Skin of body (tissue), 2 donors: ENCODE measurements around the gene CYP20A1. TPM values are rescaled to one million over a fixed set of nuclear protein-coding genes. Genes with fewer than 3 reads are reported as not detected.
A peak's percentile ranks its signal among the peaks of the same experiment; 100 is the strongest.
"Not testable (repeated sequence)": the region's sequence is repeated elsewhere in the genome, so short reads cannot be mapped to it uniquely, and the experiment has no call there.

Experiments
- DNase-seq: peaks from one replicate; lab custom pipeline; 2025; lab: John Stamatoyannopoulos, UW
- total RNA-seq: library from RNA; depleted of rRNA; stranded (reverse); fragments of >200 nt; gene quantifications from one replicate; pipeline ENCODE4 v1.2.3, GENCODE V29; 2014

Gene CYP20A1
- total RNA-seq, 1 donor from 2014 or later, result 26.2 TPM

DNA sequence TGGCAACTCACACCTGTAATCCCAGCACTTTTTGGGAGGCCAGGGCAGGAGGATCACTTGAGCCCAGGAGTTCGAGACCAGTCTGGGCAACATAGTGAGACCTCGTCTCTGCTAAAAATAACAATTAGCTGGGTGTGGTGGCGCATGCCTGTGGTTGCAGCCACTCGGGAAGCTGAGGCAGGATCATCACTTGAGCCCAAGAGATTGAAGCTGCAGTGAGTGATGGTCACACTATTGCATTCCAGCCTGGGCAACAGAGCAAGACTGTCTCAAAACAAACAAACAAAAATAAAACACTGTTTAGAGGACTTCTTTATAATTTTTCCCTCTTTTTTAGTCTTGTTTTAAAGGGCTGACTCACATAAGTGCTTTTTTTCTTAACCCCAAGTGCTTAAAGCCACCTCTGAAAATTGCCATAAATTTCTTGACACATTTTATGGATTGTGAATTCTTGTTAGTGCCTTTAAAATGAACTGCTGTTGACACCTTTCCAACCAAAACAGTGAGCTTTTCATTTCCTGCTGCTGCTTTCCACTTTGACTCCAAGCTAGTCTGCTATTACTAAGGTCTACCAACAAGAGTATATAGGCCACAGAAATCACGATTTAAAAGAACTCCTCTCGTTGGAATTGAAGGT is 41.7 kb downstream of the CYP20A1 start:
- no peak for DNase-seq

DNA sequence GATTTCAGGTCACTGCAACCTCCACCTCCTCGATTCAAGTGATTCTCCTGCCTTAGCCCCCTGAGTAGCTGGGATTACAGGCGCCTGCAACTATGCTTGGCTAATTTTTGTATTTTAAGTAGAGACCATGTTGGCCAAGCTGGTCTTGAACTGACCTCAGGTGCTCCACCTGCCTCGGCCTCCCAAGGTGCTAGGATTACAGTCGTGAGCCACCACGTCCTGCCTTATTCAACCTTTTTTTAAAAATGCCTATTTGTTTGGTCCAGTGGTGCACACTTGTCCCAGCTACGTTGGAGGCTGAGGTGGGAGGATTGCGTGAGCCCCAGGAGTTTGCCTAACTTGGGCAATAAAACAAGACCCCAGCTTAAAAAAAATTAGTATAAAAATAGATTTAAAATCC is 43.3 kb downstream of the CYP20A1 start:
- no peak for DNase-seq

DNA sequence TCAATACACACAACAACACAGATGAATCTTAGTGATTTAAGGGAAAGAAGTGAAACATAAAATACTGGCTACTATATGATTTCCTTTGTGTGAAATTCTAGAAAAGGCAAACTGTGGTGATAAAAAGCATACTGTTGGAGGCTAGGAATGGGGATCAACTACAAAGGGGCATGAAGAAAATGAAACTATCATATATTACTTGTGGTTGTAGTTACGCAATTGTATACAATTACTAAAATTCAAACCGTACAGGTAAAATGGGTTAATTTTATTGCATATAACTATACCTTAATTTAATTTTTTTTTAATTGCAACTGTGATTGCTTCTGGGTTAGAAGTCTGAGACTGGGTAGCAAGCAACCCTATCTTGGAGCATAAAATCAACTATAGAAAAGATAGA is 47.7 kb downstream of the CYP20A1 start:
- no peak for DNase-seq

DNA sequence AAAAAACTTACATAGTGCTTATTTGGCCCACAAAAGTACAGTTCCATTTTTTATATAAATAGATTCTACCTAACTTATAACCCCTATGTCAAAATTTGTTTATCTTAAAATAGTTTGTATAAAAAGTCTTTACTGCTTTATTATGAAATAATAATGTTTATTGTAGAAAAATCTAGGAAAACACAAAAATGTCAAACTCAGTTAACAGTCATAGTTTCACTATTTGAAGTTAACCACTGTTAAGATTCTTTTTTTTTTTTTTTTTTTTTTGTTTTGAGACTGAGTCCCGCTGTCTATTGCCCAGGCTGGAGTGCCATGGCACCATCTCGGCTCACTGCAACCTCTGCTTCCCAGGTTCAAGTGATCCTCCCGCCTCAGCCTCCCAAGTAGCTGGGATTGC is 62.8 kb downstream of the CYP20A1 start:
- DNase-seq, result no peak

DNA sequence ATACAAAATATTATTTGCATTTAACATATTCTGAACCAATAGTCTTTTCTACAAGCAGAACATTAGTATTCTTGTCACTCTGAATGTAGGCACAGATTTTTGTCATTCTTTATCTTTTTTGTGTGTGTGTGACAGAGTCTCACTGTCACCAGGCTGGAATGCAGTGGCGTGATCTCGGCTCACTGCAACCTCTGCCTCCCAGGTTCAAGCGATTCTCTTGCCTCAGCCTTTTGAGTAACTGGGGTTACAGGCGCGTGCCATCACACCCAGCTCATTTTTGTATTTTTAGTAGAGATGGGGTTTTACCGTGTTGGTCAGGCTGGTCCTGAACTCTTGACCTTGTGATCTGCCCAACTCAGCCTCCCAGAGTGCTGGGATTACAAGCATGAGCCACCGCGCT is 63.8 kb downstream of the CYP20A1 start:
- not testable (repeated sequence) for DNase-seq

DNA sequence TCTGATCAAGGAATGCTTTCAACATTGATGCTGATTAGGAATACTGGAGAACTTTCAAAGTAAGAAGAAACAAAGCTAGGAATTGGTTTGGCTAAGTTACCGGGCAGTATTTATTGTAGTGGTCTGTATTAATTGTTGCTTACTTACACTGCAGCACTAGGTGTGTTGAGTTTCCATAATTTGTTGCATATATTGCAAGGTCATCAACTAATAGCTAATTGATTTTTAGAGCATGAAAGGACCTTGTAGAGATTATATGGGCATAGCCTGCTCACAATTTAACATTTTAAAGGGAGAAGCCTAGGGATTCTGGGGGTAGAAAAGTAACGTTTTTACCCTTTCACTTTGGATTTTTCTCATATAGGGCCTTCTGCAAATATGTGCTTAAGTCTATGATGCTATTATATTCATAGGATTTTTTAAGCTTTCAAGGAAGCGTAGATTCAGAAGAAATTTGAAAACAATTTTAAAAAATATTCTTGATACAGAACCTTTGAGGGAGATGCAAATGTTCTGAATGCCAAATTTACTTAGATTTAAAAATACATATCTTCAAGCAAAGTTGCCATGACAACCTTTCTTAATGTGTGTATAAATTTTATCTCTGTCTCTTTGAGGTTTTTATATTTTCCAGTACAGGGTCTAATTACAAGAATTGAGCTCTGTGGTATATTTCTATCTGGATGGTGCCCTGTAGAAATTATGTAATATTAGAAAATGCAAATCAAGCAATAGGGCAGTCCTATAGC is 72.0 kb downstream of the CYP20A1 start:
- DNase-seq, result no peak

DNA sequence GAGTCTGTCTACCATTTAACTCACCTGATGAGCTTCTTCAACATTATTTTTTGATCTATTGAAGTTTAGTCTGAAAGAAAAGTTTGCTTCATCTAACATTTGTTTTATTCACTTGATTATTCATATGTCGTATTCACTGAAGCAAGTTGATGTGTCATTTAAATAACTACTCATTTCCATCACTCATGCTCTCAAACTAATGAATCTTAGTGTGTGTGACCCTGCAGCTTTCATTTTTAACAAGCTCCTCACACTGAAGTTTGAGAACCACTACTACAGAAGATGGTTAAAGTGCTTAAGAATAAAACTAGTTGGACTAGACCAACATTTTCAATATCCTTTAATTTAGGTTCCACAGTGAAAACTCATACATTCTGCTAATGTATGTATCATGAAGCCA is 87.5 kb downstream of the CYP20A1 start:
- DNase-seq, result no peak

DNA sequence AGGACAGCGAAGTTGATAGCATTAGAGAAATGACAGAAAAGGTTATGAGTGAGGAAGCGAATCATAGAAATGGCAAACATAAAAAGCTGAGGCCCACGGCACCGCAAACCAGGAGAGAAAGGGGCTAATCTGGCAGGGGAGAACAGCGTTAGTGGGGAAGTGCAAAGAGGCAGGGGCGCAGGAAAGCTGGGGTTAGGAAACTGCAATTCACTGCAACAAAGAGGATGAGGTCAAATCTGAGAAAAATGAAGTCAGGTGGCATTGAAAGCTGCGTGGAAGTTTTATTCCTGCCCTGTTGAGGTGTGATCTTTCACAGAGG is 88.7 kb downstream of the CYP20A1 start:
- no peak for DNase-seq

DNA sequence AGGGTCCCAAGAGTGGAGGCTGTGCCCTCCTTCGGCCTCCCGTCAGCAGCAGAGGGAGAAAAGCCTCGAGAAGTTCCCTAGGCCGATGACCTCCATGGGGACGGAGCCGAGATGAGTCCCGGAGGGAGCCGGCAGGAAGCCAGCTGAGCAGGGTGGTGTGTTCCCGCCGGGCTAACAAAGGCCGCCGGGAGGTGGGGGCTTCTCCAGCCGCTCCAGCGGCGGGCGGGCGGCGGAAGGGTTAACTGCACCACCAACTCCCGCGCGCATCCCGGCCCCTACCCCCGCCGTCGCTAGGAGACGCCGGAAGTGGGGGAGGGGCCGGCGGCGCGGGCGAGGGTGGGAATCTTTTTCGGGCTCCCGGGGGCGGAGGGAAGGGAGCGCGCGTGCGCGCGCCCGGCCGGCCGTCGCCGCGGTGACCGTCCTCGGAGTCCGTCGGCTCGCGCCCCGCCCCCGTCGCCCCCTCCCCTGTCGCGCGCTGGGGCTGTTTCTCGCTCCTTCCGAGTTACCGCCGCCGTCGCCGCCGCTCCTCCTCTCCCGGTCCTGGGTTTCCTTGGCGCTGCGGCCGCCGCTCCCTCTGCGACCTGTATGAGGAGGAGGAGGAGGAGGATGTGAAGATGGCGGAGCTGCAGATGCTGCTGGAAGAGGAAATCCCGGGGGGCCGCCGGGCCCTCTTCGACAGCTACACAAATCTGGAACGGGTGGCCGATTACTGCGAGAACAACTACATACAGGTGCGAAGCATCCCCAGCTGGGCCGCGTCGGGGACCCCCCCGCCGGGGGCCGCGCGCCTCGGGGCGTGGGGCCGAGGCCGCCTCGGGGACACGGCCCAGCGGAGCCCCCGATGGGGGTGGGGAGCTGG is 89.3 kb downstream of the CYP20A1 start, which contains the start of gene ABI2:
Gene ABI2 (plus strand): TSS at position 494 of the 859 bp plus-strand sequence. CDS start 121 bp downstream, at position 615.
- peak; percentile 88 for DNase-seq

DNA sequence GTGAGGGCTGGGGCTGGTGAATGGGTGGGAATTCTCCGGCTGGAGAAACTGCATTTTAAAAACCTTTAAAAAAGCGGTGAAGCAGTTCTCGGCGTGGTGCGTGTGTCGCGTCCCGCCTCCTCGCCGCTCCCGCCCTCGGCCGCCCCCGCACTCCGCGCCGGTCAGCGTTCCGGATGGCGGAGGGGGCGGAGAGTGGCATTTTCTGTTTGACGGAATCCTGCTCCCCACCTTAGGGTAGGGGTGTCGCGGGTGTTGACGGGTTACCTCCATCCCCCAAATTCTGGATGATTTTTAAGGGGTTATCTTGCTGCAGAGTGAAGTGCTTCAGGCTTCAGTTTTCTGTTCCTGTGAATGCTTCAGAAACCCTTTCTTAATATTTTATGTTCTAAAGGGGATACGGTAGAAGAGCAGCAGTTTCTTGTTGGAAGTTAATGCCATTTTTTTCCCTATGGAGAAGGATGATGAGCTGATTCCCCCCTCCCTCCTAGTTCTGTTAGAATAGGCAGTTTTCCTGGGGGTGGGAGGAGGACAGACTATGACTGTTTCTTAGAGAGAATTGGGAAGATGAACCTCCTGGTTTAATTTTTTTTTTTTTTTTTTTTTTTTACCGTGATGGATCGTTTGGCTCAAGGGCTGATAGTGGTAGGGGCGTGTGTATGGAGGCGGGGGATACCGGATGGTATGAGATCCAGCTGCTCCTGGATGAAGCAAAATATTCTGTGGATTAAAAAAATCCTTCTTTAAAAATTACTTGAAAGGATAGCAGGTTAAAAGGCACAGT is 90.1 kb downstream of the CYP20A1 start:
- no peak for DNase-seq

DNA sequence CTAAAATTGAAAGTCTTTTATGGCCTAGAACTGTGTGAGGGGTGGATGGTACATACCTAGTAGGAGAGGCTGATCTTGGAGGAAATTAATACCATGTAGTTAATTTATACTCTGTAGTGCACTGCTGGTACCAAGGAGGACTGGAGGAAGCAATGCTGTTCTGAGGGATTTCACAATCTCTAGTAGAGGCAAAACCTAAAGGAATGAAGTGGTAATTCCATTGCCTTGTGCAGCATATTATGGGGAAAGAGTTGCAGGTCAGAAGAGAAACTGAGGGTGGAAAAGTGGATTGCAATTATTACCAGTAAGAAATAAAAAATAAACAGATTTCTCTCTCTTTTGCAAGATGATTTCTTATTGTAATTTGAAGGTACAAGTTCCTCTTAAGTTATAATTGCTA is 91.6 kb downstream of the CYP20A1 start:
- no peak for DNase-seq

DNA sequence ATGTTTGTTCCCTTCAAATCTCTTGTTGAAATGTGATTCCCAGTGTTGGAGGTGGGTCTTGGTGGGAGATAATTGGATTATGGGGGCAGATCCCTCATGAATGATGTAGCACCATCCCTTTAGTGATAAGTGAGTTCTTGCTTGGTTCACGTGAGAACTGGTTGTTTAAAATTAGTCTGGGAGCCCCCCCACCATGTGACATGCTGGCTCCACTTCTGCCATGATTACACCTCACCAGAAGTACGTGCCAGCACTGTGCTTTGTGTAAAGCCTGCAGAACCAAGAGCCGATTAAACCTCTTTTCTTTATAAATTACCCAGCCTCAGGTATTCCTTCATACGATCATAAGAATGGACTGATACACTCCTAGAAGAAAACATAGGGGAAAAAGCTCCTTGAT is 99.5 kb downstream of the CYP20A1 start:
- no peak for DNase-seq

DNA sequence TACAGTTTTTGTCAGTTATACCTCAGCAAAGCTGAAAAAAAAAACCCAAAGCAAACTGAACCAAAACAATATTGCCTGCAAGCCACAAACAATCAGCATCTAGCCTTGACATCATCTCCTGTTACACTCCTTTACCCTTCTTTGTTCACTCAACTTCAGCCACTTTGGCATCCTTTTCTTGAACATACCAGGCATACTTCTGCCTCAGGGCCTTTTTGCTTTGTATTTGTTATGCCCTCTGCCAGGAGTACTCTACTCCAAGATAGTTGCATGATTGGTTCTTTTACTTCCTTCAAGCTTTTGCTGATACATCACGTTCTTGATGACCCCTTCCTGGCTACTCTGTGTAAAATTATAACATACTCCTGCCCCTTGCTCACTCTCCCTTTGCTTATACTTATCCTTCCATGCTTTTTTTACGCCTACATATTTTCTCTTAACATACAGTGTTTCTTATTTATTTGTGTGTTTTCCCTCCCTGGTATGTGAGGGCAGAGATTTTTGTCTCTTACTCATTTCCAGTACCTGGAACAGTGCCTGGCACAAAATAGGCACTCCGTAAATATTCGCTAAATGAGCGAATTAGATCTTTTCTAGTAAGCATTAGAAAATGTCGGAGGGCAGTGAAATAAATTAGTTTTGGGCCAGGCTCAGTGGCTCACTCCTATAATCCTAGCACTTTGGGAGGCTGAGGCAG is 102.1 kb downstream of the CYP20A1 start:
- DNase-seq, result no peak

DNA sequence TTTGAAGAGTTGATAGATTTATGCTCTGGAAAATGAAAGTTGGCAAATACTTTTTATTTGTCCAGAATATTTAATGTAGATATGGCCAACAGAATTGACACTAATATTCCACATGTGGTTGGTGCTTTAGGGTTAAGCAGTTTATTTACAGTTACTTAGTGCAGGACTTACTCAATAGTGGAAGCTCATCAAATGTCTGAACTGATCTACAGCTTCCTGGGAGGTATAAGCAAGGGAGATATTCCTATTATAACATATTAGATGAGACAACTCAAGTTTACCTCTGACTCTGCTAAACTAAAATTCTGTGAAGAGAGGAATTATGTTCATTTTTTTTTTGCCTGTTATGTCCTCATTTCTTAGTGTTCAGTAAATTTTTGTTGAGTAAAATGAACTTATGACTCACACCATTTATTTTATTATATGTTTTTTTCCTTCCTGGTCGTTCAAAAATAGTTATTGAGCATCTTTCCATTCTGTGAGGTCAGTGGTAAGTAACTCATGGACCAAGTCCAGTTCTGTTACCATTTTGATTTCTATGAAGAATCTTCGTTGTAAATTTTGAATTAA is 103.0 kb downstream of the CYP20A1 start:
- no peak for DNase-seq

DNA sequence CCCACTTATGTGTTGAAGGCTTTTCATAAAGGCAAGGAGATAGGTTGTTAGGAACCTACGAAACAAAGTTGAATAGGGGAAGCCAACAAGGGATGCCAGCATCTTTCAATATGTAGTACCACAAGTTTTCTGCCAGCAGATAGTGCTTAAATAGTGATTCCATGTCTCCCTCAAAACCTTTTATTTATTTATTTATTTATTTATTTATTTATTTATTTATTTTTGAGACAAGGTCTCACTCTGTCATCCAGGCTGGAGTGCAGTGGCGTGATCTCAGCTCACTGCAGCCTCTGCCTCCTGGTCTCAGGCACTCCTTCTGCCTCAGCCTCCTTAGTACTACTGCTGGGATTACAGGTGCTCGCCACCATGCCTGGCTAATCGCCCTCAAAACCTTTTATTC is 103.6 kb downstream of the CYP20A1 start:
- DNase-seq, result not testable (repeated sequence)

DNA sequence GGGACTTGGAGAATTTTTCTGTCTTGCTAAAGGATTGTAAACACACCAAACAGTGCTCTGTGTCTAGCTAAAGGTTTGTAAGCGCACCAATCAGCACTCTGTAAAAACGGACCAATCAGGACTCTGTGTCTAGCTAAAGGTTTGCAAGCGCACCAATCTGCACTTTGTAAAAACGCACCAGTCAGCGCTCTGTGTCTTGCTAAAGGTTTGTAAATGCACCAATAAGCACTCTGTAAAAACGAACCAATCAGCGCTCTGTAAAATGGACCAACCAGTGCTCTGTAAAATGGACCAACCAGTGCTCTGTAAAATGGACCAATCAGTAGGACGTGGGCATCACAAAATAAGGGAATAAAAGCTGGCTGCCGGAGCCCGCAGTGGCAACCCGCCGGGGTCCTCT is 105.8 kb downstream of the CYP20A1 start:
- no peak for DNase-seq

DNA sequence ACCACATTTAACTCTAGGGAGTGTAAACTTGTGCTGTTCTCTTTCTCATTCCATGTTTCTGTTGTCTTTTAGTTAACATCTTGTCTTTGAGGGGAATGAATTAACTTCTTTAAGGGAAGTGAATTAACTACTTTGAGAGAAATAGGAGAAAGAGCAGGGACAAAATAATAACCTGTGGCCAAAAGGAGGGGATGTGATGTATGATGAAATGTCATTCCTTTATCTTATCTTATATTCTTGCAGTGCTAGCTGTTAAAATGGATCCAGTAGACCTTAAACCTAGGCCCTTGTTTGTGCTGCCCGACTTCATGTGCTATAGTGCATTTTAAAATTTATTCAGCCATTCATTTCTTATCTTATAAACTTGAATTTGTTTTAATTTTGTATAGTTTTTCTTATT is 107.8 kb downstream of the CYP20A1 start:
- DNase-seq, result no peak

DNA sequence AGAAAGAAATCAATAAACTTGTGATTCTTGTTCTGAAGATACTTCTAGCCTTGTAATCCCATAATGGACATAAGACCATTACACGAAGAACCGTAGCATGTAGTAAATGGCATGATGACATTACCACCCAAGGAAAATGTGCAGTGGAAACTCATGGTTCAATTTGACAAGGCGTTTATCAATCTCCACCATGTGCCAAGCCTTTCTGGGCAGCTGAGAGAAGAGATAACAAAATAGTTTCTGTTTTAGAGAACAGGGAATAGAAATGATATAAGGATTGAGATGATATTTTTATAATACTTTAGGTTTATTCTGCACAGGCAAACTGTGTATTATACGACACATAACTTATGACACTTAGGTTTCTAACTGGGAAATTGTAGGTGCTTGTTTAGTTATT is 108.6 kb downstream of the CYP20A1 start:
- DNase-seq, result no peak

DNA sequence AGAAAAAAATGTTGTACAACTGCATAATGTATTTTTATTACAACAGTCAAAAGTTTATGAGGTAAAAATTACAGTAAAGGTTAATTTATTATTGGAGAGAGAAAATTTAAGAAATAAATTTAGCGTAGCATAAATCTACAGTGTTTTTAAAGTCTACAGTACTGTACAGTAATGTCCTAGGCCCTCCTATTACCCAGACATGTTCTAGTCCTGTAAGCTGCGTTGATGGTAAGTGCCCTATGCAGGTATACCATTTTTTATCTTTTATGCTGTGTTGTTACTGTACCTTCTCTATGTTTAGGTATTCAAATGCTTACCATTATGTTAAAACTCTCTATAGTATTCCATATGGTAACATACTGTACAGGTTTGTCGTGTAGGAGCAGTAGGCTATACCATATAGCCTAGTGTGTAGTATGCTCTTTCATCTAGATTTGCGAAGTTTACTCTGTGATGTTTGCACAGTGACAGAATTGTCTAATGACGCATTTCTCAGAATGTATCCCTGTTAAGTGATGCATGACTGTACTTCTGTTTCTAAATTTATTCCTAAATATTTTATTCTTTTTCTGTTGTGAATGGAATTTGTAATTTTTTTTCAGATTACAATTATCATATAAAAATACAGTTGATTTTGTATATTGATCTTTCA is 113.9 kb downstream of the CYP20A1 start:
- DNase-seq, result no peak

DNA sequence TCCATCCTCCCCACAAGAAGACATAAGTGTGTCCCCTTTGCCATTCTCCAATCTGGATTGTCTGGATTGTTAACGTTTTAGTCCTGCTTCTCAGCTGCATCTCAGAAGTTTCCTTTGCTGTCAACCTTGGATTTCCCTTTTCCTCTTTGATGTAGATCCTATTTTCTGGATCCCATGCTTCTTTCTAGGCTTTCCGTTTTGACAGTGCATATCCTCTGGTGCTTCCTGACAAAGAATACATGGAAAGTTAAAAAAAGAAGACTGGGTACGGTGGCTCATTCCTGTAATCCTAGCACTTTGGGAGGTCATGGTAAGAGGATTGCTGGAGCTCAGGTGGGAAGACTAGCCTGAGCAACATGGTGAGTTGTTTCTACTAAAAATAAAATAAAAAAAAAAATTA is 116.1 kb downstream of the CYP20A1 start:
- DNase-seq, result no peak
